ENCODE measurements around the gene TBC1D10B.
"Not testable (repeated sequence)": the region's sequence is repeated elsewhere in the genome, so short reads cannot be mapped to it uniquely, and the experiment has no call there.

Gene TBC1D10B

DNA sequence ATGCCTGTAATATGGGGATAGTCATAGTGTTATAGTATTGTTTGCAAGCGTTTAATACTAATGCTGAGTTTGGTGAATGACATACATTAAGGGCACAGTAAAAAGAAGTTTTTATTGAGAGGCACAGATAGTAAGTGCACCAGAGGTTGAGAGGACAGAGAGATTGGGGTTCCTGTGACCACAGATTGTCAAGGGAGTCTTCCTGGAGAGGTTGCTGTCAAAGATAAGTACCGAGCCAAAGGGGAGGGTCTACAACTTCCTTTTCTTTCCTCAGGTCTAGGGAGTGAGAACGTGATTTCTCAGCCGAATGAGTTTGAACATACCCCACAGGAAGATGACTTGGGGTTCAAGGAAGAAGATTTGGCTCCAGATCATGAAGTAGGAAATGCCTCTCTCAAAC lies 26.8 kb upstream of the TBC1D10B start:
- no peak for DNase-seq

DNA sequence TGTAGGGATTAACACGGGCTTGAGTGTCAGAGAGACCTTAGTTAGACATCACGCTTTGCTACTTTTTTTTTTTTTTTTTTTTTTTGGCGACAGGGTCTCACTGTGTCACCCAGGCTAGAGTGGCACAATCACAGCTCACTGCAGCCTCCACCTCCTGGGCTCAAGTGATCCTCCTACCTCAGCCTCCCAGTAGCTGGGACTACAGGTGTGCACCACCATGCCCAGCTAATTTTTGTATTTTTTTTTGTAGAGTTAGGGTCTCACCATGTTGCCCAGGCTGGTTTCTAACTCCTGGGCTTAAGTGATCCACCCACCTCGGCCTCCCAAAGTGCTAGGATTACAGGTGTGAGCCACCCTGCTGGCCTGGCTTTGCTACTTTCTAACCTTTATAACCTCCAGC lies 26.3 kb upstream of the TBC1D10B start:
- DNase-seq, result not testable (repeated sequence)

DNA sequence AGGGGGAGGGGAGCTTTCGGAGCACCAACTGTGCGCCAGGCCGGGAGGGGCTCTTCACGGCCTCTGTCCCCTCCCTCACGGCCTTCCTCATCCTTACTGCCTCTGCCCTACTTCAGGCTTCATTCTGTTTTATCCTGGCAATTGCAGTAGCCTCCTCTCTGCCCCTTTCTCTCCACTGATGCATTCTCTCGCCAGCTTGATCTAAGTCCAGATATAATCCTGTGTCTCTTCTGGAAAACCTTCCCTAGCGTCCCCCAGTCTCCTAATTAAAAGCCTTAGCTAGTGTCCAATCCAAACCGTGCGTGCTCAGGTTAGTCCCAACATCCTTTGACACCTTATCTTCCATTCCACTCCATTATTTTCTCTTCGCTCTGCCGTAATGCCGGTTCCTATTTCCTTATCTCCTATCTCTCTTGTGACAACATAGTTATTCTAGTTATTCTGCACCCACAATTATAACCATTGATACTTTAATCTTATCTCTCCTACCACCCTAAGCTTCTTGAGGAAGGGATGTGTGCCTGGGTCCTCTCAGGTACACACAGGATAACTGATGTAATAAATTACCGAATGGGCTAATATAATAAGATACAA lies 25.8 kb upstream of the TBC1D10B start:
- DNase-seq, result no peak

DNA sequence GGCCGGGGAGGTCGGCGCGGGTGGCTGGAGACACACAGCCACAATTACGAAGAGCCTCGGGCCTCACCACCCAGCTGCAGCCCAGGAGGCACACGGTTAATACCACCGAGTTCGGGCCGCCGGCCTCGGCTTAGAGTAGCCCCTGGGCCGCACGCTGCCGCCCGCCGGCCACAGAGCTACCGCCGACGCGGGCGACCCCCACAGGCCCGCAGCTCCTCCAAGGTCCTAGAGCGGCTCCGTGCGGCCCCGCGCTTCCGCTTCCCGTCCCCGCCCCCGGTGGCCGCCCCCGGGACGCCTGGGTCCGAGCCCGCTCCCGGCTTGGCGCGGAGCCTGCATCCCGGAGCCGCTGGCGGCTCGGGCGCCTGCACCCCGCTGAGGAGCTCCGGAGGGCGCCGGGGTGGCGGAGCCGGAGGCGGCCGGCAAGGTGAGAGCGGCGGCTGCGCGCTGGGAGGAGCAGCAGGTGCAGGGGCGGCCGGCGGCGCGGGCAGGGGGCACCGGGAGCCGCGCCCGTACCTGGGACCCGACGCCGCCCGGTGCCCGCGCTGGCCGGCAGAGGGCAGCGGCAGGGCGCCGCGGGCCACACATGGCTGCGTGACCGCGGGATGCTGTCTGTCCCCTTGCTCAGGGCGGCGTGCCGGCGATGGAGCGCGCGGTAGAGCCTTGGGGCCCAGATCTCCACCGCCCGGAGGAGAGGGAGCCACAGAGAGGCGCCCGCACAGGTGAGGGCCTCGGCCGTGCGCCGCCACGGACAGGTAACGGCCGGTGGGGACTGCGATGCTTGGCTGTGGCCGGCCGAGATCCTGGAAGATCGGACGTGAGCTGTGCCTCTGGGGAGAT lies 25.1 kb upstream of the TBC1D10B start, which contains the start of gene ZNF48:
Gene ZNF48, plus strand, starts transcription at position 266 of the 837 bp plus-strand sequence. Its CDS starts 375 bp downstream, at position 641.
- DNase-seq, result peak; percentile 92

DNA sequence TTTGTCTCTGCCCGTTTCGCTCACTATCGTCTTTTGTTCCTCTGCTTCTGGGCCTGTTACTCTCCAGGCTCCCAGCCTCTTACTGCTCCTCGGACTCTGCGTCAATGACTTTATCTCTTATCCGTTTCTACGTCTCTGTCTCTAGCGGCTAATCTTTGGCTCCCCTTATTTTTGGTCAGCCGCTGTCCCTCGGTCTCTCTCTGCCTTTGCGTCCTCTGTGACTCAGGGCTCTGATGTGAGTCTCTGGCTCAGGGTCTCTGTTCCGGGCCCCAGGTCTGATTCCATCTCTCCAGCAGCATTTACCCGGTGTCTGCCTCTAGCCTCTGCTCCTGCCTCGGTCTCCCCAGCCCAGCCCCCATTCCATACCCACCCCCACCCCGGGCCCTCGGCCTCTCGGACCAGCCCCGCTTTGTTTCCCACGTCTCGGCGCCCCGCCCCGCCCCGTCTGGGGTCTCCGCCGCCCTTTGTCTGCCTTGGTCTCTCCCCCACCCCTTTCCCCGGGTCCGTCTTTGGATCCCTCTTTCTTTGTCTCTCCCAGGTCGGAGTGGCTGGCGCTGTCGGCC lies 24.4 kb upstream of the TBC1D10B start:
- no peak for DNase-seq

DNA sequence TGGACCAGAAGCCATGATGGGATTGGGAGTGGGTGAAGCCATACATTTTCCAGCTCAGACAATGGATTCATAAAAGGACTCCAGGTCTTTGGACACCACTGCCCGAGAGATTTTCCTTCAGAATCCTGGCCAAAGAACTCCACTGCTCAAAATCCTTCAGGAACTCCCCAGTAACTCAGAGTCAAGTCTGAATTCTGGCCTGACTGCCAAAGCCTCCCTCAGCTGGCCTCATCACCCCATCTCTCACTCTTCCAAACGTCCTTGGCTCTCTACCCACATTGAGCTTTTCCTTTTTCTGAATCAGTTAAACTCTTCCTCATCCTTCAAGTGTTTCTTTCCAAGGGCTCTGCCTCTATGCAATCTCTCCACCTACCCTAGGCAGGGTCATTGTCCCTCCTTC lies 13.2 kb upstream of the TBC1D10B start:
- no peak for DNase-seq

DNA sequence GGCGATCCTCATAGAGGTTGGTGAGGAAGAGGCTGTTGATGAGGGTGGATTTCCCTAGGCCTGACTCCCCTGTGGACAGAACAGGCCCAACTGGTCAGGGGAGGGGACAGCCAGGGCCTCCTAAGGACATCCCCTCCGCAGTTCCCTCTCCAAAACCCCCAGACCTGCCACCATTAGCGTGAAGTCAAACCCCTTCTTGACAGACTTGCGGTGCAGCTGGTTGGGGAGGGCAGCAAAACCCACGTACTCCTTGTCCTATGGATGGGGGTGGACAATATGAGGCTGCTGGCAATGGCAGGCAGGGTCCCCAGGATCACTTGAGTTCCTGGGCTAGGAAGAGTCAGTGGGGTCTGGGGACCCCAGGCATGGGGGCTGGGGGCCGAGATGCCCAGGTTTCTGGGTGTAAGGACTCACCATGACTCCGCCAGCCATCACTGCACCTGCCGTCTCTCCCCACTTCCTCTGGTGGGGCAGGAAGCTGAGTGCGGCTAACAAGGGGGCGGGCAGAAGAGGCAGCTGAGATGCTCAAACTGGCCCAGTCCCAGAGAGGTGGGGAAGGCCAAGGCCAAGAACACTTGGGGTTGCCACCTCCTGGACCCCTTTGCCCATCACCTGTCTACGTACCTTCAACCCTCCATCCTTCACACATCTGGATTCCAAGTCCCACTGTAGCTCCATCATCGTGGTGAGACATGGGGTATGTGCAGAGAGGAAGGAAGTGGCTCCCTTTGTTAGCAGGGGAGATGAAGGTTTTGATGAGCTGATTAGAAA lies 12.0 kb upstream of the TBC1D10B start, which contains the start of gene SEPTIN1:
Gene SEPTIN1, minus strand, starts transcription at position 451 of the 771 bp plus-strand sequence. Its CDS starts 19 bp downstream, at position 432.
- no peak for DNase-seq

DNA sequence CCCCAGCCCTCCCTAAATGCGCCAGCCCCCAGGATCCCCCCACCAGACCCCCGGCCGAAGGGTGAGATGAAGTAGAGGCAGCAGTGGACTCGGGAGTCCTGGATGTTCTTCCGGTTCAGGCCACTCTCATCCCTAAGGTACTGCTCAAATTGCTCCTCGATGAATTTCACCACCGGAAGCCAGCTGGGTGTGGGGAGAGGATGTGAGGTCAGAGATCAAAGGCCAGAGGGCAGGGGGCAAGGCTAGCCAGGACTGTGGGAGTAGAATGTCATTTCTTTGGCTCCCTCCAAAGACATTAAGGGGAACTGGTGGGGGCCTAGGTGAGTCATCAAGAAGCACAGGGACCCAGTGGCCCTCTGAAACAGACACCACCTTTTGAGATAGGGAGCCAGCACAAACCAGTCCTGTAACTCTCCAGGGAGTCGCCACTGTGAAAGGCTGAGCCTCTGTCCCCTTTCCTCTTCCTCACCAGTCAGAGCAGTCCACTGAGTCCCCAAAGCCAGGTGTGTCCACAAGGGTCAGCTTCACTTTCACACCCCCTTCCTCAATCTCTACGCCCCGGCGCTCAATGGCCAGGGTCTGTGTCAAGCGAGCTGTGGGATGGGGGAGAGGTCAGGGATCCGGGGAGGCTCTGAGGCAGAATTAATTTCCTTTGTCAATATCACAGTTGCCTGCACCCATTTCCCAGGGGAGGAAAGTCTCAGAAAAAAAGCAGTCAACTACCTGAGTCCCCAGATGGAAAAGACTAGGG lies 11.2 kb upstream of the TBC1D10B start:
- no peak for DNase-seq

DNA sequence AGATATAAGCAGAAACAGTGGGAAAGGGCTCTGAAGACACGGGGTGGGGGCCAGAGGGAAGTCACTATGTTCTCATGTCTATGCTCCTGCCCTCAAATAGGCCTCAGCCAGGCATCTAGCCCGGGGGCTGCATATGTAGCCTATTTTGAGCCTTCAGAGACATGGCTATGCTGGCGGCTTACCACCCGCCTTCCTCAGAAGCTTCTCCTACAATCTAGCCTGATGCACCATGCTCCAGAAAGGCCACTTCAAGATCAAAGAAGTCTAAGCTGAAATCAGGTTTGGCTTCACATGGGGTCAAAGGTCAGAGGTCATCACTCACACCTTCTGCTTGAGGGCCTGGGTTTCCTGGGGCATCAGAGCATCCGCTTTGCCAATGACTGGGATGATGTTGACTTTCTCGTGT lies 10.5 kb upstream of the TBC1D10B start:
- no peak for DNase-seq

DNA sequence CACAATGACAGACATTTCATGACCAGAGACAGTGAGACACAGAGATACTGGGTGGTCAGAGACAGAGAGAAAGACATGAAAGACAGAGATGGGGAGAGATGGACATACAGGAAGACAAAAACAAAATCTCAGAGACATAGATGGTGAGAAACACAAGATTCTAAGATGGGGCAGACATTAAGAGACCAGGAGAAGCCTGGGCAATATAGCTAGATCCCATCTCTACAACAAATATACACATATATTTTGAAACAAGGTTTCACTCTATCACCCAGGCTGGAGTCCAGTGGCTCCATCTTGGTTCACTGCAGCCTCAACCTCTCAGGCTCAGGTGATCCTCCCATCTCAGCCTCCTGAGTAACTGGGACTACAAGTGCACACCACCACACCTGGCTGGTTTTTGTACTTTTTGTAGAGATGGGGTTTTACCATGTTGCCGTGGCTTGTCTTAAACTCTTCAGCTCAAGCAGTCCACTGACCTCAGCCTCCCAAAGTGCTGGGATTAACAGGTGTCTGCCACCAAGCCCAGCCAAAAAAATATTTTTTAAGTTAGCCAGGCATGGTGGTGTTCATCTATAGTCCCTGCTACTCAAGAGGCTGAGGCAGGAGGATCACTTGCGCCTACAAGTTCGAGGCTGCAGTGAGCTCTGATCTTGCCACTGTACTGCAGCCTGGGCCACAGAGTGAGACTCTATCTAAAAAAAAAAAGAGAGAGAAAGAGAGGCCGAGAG lies 9.9 kb upstream of the TBC1D10B start:
- DNase-seq, result no peak

DNA sequence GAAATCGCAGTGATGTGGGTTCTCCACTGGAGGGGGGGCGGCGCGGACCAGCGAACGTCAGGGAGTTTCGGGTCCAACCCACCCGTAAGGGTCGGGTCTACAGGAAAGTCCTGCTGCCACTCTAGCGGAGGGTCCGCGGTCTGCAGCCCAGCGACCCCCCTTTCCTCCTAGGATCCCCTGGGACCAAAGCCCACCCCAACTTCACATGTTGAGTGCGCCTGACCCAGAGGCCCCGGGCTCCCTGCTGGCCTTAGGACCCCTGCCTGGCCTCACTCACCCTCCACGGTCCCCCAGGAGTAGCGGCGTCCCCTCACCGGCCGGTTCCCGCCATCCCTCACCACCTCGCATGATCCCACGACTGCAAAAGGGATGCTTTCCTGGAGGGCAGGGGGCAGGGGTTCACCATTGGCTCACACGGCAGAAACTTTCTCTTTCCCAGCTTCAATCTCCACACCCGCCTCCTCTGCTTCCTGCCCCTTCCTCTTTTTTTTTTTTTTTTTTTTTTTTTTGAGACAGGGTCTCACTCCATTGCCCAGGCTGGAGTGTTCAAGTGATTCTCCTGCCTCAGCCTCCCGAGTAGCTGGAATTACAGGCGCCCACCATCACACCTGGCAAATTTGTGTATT lies 9.0 kb upstream of the TBC1D10B start:
- DNase-seq, result no peak

DNA sequence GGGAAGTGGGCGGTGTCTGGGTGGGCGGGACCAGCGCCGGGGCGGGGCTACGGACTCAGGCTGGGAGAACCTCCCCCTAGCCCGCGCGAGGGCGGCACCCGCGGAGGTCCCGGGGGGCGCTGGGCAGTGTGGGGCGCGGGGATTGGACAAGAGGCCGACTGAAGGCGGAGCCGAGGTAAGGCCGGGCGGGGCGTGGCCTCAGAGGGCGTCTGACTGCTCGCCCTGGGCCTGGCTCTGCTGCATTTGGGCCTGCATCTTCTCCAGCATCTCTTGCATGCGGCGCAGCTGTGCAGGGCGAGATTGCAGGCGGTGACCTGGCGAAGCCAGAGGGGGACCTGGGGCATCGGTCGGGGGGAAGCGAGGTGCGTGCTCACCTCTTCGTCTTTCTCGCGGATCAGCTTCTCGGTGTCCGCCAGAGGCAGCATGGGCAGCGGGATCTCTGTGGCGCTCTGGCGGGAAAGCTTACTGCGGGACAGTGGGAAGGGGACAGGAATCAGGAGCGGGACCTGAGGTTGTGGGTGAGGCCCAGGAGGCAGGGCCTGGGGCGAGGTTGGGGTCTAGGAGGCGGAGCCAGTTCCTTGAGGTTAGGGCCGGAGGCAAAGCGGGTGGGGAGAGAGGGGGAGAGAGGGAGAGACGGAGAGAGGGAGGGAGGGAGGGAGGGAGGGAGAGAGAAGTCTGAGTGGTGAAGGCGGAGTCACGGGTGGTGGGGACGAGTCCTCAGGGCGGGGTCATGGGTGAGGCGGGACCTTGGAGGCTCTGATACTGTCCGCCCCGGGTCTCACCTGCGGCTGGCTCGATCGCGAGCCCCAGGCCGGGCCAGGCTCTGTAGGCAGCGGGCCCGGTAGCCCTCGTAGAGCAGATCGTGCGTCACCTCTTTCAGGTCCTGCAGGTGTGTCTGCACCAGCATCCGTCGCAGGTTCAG lies 8.2 kb upstream of the TBC1D10B start:
- DNase-seq, result peak; percentile 93

DNA sequence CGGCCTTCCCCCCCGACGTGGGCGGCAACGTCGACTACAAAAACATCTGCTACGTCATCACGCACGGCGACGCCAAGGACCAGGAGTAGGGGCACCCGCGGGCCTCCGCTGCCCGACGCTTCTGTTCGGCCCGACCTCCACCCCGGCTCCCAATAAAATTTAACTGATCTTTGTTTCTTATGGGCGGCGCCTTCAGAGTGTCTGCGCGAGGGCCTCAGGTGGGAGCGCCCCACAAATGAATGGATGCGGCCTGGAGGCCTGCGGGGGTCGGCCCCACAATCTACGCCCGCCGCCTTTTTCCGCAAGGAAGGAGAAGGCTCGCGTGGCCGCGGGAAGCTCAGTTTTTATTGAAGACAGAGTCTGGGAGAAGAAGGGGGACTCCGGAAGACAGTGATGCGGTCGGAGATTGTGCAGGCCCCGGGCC lies 7.5 kb upstream of the TBC1D10B start:
- DNase-seq, result peak; percentile 81

DNA sequence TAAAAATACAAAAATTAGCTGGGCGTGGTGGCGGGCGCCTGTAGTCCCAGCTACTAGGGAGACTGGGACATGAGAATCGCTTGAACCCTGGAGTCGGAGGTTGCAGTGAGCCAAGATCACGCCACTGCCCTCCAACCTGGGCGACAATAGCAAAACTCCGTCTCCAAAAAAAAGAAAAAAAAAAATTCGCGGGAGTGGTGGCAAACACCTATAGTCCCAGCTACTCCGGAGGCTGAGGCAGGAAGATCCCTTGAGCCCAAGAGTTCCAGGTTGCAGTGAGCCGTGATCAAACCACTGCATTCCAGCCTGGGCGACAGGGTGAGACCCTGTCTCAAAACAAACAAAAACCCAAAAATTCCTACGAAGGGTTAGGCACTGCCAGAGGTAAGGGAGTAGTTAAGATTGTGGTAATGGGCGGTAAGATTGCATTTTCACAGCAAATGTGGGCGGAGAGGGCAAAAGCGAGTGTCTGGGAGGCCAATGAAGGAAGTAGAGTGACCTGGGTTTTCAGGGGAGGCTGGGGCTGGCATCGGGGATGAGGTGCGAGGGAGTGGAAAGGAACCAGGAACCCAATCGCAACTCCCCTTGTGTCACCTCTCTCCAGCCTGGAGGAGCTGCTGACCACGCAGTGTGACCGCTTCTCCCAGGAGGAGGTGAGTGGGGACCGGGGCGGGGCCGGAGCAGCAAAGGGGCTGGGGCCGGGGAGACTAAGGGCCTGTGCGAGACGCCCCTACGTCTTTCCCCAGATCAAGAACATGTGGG lies 6.9 kb upstream of the TBC1D10B start:
- peak; percentile 75 for DNase-seq

DNA sequence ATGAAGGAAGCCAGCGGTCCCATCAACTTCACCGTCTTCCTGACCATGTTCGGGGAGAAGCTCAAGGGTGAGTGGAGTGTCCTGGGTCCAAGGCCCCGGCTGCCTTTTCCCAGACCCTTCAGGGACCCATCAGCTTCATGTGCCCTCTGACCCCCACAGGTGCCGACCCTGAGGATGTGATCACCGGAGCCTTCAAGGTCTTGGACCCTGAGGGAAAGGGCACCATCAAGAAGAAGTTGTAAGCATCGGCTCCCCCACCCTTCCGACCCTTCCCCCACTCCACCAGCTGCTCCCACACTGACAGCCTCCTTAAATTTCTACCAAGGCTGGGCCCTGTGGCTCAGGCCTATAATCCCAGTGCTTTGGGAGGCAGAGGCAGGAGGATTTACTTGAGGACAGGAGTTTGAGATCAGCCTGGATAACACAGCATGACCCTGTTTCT lies 6.2 kb upstream of the TBC1D10B start:
- DNase-seq, result no peak

DNA sequence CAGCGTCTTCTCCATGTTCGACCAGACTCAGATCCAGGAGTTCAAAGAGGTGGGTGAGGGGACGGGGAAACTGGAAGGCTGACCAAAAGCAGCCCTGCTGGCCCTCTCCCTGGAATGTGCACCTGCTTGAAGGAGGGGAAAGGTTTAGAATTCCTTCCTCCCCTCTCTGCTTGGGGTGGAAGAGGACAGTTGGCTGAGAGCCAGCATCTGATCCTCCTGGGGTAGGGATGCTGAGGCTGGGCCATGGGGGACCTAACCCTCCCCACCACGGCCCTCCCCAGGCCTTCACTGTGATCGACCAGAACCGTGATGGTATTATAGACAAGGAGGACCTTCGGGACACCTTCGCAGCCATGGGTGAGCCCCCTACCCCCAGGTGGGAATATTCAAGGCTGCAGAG lies 5.6 kb upstream of the TBC1D10B start:
- DNase-seq, result no peak

DNA sequence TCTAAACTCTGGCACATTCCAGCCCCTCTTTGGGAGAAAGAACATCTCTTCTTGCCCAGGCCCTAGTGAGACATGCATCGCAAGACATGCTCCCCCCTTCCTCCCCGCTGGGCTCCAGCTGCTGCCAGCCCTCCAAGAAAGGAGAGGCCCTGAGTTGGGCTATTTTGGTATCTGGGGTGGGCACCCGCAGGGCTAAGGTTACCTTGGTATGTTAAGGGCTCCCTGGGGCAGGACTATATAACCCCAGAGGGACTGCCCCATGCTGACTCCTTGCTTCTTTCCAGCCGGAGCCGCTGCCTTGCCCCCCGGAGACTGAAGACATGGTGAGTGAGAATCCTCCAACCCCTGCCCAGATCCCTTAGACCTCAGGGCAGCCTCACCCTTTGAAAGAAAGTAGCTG lies 4.2 kb upstream of the TBC1D10B start, which contains the start of gene MYL11:
Gene MYL11, plus strand, starts transcription at position 265 of the 400 bp plus-strand sequence. Its CDS starts 56 bp downstream, at position 321.
- DNase-seq, result no peak

DNA sequence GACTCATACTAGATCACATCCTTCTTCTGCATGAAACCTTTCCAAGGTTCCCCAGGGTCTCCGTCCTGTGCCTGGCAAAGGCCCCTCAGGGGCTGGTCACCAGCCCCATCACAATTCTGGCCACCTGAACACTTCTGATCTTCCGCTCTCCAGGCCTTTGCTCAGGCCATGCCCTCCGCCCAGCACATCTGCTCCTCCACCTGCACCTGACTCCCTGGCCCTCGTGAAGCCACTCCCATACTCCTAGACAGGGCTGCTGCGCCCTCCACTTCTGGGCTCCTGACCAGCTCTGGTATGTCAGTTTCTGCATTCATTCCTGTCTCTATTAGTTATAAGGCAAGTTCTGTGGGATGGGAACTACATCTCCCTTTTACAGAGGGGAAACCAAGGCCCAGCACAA lies 2.4 kb upstream of the TBC1D10B start:
- no peak for DNase-seq

Measured in SHP77 treated with DMSO at 0.1 percent for 48 hours (cell line).